GM12891 (cell line): Measurements from ENCODE around the gene KCNQ1OT1.

Experiments used
- POLR2A ChIP-seq: IDR thresholded peaks from 2 replicates; pipeline ENCODE4 v1.6.1; 2011; ENCODE audit warnings: low read depth, low read length, control low read depth
- SPI1 ChIP-seq: IDR thresholded peaks from 2 replicates; pipeline ENCODE4 v1.6.1; 2011; ENCODE audit warnings: low read depth, low read length, control low read depth
- TAF1 ChIP-seq: IDR thresholded peaks from 2 replicates; pipeline ENCODE4 v1.6.1; 2011; ENCODE audit warnings: low read depth, low read length, control low read depth

GRCh38 chr11:2573240-2574042 is 126.4 kb downstream of the KCNQ1OT1 start:
- TF ChIP-seq POLR2A (no peak), TAF1 (no peak), SPI1 (no peak)
